ENCODE measurements around the gene CLCN2.

DNA sequence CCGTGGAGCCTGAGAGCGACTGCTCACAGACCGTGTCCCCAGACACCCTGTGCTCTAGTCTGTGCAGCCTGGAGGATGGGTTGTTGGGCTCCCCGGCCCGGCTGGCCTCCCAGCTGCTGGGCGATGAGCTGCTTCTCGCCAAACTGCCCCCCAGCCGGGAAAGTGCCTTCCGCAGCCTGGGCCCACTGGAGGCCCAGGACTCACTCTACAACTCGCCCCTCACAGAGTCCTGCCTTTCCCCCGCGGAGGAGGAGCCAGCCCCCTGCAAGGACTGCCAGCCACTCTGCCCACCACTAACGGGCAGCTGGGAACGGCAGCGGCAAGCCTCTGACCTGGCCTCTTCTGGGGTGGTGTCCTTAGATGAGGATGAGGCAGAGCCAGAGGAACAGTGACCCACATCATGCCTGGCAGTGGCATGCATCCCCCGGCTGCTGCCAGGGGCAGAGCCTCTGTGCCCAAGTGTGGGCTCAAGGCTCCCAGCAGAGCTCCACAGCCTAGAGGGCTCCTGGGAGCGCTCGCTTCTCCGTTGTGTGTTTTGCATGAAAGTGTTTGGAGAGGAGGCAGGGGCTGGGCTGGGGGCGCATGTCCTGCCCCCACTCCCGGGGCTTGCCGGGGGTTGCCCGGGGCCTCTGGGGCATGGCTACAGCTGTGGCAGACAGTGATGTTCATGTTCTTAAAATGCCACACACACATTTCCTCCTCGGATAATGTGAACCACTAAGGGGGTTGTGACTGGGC, 16.7 kb downstream of the CLCN2 start:
- TF ChIP-seq, protein P1, sequence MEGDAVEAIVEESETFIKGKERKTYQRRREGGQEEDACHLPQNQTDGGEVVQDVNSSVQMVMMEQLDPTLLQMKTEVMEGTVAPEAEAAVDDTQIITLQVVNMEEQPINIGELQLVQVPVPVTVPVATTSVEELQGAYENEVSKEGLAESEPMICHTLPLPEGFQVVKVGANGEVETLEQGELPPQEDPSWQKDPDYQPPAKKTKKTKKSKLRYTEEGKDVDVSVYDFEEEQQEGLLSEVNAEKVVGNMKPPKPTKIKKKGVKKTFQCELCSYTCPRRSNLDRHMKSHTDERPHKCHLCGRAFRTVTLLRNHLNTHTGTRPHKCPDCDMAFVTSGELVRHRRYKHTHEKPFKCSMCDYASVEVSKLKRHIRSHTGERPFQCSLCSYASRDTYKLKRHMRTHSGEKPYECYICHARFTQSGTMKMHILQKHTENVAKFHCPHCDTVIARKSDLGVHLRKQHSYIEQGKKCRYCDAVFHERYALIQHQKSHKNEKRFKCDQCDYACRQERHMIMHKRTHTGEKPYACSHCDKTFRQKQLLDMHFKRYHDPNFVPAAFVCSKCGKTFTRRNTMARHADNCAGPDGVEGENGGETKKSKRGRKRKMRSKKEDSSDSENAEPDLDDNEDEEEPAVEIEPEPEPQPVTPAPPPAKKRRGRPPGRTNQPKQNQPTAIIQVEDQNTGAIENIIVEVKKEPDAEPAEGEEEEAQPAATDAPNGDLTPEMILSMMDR (IDR thresholded peaks at IDR 0.05), result no peak
- TF ChIP-seq POLR2A (IDR thresholded peaks at IDR 0.05), result no peak
